ENCODE results near the gene PIGT.

The PIGT gene

DNA sequence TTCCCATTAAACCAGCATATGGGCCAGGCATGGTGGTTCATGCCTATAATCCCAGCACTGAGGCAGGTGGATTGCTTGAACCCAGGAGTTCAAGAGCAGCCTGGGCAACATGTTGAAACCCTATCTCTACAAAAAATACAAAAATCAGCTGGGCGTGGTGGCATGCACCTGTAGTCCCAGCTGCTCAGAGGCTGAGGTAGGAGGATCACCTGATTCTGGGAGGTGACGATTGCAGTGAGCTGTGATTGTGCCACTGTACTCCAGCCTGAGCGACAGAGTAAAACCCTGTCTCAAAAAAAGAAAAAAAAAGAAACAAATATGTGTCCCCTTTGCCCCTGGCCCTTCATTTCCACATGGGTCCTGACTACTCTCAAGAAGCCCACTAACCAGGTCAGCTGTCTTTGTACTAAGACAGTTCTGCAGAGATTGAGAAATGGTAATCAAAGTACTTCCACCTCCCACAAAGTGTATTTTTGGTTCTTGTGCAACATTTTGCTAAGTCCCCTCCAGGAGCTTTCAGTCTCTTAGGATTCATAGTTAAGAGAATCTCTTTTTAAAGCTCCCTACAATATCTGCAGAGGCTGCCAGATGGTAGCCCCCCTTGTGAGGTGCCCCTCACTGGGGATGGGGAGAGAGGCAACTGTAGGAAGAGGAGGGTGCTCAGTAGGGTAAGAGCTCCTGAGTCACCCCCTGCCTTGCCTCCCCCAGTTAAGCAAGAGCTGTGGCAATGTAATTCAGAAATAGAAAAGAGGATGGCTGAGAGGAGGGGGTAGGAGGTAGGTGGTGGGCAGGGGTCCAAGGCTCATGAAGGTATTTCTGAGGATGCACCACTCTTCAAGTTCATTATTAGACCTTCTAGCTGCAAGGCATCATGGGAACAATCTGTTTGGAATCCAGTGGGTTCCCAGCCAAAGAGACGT is 37.1 kb downstream of the PIGT start:
- Histone ChIP-seq H3K4me3 (no peak overlapping the region), H3K36me3 (no peaks in the 10 kb centered on the region), H3K9me3 (no peaks in the 10 kb centered on the region), H4K20me1 (no peaks in the 10 kb centered on the region), H3K9ac (no peak overlapping the region), H3K4me1 (no peaks in the 10 kb centered on the region), H3K4me2 (no peak overlapping the region), H3K27ac (no peak overlapping the region), H3K27me3 (no peaks in the 10 kb centered on the region)
- no peak for TF ChIP-seq Cebpa-rat (IDR thresholded peaks at IDR 0.05)

DNA sequence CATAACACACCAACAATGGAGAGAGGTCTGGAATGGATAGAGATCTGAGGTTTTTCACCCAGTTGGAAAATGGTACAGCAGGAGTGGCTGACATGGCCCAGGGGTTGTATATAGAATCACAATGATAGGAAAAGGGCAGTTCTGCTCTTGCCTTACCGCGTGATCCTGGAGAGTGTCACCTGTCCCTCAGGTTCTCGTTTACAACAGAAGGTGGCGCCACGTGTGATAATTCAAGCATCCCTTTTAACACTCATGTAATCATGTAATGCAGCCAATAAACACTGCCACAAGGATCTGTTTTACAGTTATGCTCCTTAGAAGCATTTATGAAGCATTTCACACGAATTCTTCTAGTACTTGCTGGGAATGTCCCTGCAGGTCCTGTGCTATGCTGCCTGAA is 40.7 kb downstream of the PIGT start:
- Histone ChIP-seq H3K4me2 (no peak overlapping the region), H3K4me1 (no peaks in the 10 kb centered on the region; the same call in 1 of the 2 replicates), H3K9me3 (no peaks in the 10 kb centered on the region), H3K9ac (no peak overlapping the region), H3K27me3 (no peaks in the 10 kb centered on the region), H3K36me3 (no peaks in the 10 kb centered on the region), H4K20me1 (no peaks in the 10 kb centered on the region), H3K27ac (no peak overlapping the region), H3K4me3 (no peak overlapping the region)
- TF ChIP-seq Cebpa-rat (IDR thresholded peaks at IDR 0.05): no peak

DNA sequence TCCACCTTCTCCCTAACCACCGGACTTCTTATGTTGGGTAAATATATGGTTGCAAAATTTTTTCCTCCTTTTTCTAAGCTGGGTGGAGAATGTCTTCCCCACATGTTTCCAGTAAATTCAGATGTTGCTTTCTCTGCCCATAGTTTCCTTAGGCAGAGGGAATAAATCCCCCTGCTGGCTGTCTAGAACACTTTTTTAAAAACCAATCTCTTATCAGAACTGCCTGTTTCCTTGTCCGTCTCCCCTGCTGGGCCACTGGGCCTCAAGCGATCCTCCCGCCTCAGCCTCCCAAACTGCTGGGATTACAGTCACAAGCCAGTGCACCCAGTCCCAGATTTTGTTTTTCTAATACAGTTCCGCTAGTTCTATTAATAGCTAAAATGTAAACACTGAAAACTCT is 43.7 kb downstream of the PIGT start:
- no peaks in the 10 kb centered on the region for H3K27me3 ChIP-seq
- no peak for TF ChIP-seq Cebpa-rat (IDR thresholded peaks at IDR 0.05)
- no peak overlapping the region for H3K4me2 ChIP-seq
- H3K9ac ChIP-seq: no peak overlapping the region
- H3K36me3 ChIP-seq: no peaks in the 10 kb centered on the region
- H3K27ac ChIP-seq: no peak overlapping the region
- no peaks in the 10 kb centered on the region for H3K9me3 ChIP-seq
- H3K4me1 ChIP-seq: no peaks in the 10 kb centered on the region; the same call in 1 of the 2 replicates
- no peaks in the 10 kb centered on the region for H4K20me1 ChIP-seq
- no peak overlapping the region for H3K4me3 ChIP-seq

DNA sequence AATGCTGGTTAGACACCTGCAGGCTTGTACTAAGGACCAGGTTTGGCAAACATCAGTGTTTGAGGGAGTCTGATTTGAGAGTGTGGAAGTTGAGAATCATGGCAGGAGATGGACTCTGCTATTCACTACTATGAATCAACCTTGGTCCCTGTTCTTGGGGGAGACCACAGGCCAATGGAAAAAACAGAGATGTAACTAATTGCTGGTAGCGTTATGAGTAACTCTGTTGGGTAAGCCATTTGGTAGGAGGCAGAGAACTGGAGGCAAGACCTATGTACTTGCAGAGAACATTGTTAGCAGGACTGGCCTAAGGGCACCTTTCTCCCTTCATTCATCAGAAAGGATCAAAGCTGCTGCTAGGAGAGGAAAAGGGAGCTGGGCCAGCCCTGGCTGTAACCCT is 45.3 kb downstream of the PIGT start:
- no peaks in the 10 kb centered on the region; the same call in 1 of the 2 replicates for H3K4me1 ChIP-seq
- H3K4me3 ChIP-seq: no peak overlapping the region
- H3K27me3 ChIP-seq: no peaks in the 10 kb centered on the region
- no peaks in the 10 kb centered on the region for H3K9me3 ChIP-seq
- no peak overlapping the region for H3K27ac ChIP-seq
- no peaks in the 10 kb centered on the region for H4K20me1 ChIP-seq
- no peak for TF ChIP-seq Cebpa-rat (IDR thresholded peaks at IDR 0.05)
- no peak overlapping the region for H3K4me2 ChIP-seq
- no peaks in the 10 kb centered on the region for H3K36me3 ChIP-seq
- no peak overlapping the region for H3K9ac ChIP-seq

GRCh38 chr20:45462711-45463509 is 47.0 kb downstream of the PIGT start:
- no peaks in the 10 kb centered on the region; the same call in 1 of the 2 replicates for H3K4me1 ChIP-seq
- no peak overlapping the region for H3K27ac ChIP-seq
- no peak for TF ChIP-seq Cebpa-rat (IDR thresholded peaks at IDR 0.05)
- H3K4me3 ChIP-seq: no peak overlapping the region
- no peaks in the 10 kb centered on the region for H3K9me3 ChIP-seq
- H3K4me2 ChIP-seq: no peak overlapping the region
- no peaks in the 10 kb centered on the region for H3K36me3 ChIP-seq
- H3K27me3 ChIP-seq: no peaks in the 10 kb centered on the region
- no peak overlapping the region for H3K9ac ChIP-seq
- no peaks in the 10 kb centered on the region for H4K20me1 ChIP-seq

GRCh38 chr20:45463709-45464108 is 47.8 kb downstream of the PIGT start:
- Histone ChIP-seq H3K27me3 (0 out of 2 replicates have a peak, but pooled peaks cover under 1% of the 10 kb centered on the region), H3K36me3 (no peaks in the 10 kb centered on the region), H4K20me1 (no peaks in the 10 kb centered on the region), H3K4me1 (no peaks in the 10 kb centered on the region; the same call in 1 of the 2 replicates), H3K27ac (no peak overlapping the region), H3K4me2 (no peak overlapping the region), H3K4me3 (no peak overlapping the region), H3K9me3 (no peaks in the 10 kb centered on the region), H3K9ac (no peak overlapping the region)
- no peak for TF ChIP-seq Cebpa-rat (IDR thresholded peaks at IDR 0.05)

GRCh38 chr20:45465491-45466266 is 49.7 kb downstream of the PIGT start:
- H3K4me3 ChIP-seq: no peak overlapping the region
- H3K9me3 ChIP-seq: no peaks in the 10 kb centered on the region
- H3K36me3 ChIP-seq: no peaks in the 10 kb centered on the region
- no peaks in the 10 kb centered on the region for H4K20me1 ChIP-seq
- H3K27ac ChIP-seq: no peak overlapping the region
- H3K4me1 ChIP-seq: peaks cover 18% of the 10 kb centered on the region
- TF ChIP-seq Cebpa-rat (IDR thresholded peaks at IDR 0.05): no peak
- H3K27me3 ChIP-seq: peaks cover 19% of the 10 kb centered on the region
- H3K4me2 ChIP-seq: no peak overlapping the region
- H3K9ac ChIP-seq: no peak overlapping the region

GRCh38 chr20:45467172-45467571 is 51.2 kb downstream of the PIGT start:
- Histone ChIP-seq H3K4me3 (no peak overlapping the region), H3K9ac (no peak overlapping the region), H3K9me3 (no peaks in the 10 kb centered on the region), H3K27me3 (peaks cover 26% of the 10 kb centered on the region), H4K20me1 (no peaks in the 10 kb centered on the region), H3K4me1 (peaks cover 24% of the 10 kb centered on the region), H3K36me3 (no peaks in the 10 kb centered on the region), H3K4me2 (no peak overlapping the region), H3K27ac (no peak overlapping the region)
- no peak for TF ChIP-seq Cebpa-rat (IDR thresholded peaks at IDR 0.05)

DNA sequence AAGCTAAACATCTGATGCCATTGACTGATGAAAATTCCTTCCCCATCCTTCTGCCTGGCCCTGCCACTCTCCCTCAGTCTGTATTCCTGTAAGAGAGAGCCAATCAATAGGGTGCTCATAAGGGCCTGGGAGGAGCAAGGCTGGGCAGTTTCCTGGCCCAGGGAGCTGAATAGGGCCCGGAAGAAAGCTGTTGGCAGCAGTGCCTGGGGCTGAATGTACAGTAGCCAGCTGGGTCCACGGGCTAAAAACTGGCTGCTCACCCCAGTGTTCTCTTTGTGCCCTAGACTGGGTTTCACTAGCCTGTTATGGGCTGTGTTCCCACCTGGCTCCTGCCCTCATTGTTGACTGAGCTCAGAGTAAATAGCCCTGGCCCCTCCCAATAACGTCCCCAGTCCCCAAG is 51.9 kb downstream of the PIGT start:
- Histone ChIP-seq H3K27ac (no peak overlapping the region), H4K20me1 (no peaks in the 10 kb centered on the region), H3K4me2 (no peak overlapping the region), H3K27me3 (peaks cover 26% of the 10 kb centered on the region), H3K9ac (no peak overlapping the region), H3K36me3 (no peaks in the 10 kb centered on the region), H3K9me3 (no peaks in the 10 kb centered on the region), H3K4me1 (peaks cover 24% of the 10 kb centered on the region), H3K4me3 (no peak overlapping the region)
- no peak for TF ChIP-seq Cebpa-rat (IDR thresholded peaks at IDR 0.05)

All from BLaER1 (cell line).